Peyer's patch (tissue), 4 donors: ENCODE results near the gene GAS2L3.

ENCODE experiments used
- CTCF ChIP-seq, 6 experiments: fragments of 450-650 bp in 4 of 6; fragments of 200-600 bp in 2 of 6; sonication (generic) in 1 of 6; IDR thresholded peaks; one replicate each; pipeline ENCODE4 v1.5.1; 2017 to 2019; ENCODE audit warnings: antibody characterized with exemption in 6 of 6, mild to moderate bottlenecking in 3 of 6, moderate library complexity in 1 of 6
- POLR2A ChIP-seq, 2 donors: fragments of 450-650 bp; IDR thresholded peaks; one replicate each; pipeline ENCODE4 v1.5.1; 2017; ENCODE audit warnings: antibody characterized with exemption in 2 of 2, mild to moderate bottlenecking in 2 of 2, moderate library complexity in 2 of 2

GRCh38 chr12:100529756-100530350 lies 43.6 kb upstream of the GAS2L3 start:
- no peak for TF ChIP-seq POLR2A (IDR thresholded peaks at IDR 0.05)
- TF ChIP-seq CTCF (IDR thresholded peaks at IDR 0.05), result no peak
